Right cardiac atrium (tissue), 5 donors: ENCODE results near the gene TBC1D22A. TPM values are rescaled to one million over a fixed set of nuclear protein-coding genes. Genes with fewer than 3 reads are reported as not detected.

Experiments
- ATAC-seq, 2 donors: fragments of 200-7000 bp; cut with Tn5 transposase; one replicate each; pipeline versions ENCODE4 v1.8.0 to v1.9.1; 2020; ENCODE audit warnings: moderate library complexity in 2 of 2, mild to moderate bottlenecking in 1 of 2
- DNase-seq, 3 donors: peaks; one replicate each; pipeline ENCODE4 v3.0.0-alpha.2; 2020
- H3K27ac ChIP-seq: one replicate; pipeline ENCODE4 v1.5.1; 2013; ENCODE audit warnings: mild to moderate bottlenecking, low read length, control low read depth, moderate library complexity
- H3K27me3 ChIP-seq: one replicate; pipeline ENCODE4 v1.6.1; 2013; ENCODE audit not compliant: control insufficient read depth, insufficient read depth
- H3K4me1 ChIP-seq: one replicate; pipeline ENCODE4 v1.6.1; 2013; ENCODE audit warnings: low read length; ENCODE audit not compliant: control insufficient read depth, insufficient read depth
- H3K4me3 ChIP-seq: one replicate; pipeline ENCODE4 v1.5.1; 2013; ENCODE audit warnings: low read length, control low read depth
- H3K9me3 ChIP-seq: one replicate; pipeline ENCODE4 v1.6.1; 2013; ENCODE audit warnings: low read length; ENCODE audit not compliant: control insufficient read depth
- WGBS: extraction: QIAGEN DNeasy Blood & Tissue Kit; methylation state at CpG from one replicate; pipeline ENCODE4 v1.1.7; 2013; 5-methylcytosine and 5-hydroxymethylcytosine counted together
- intact Hi-C, 4 donors: fragments of 100-400 bp; cut with DNase I; formaldehyde crosslinking; loops; one replicate each; pipeline versions ENCODE4 v1.11.0 to v1.14.0; 2022 to 2023
- polyA plus RNA-seq: library from polyadenylated mRNA; stranded (reverse); fragments of 200-250 nt; gene quantifications from one replicate; pipeline ENCODE4 v1.2.3, GENCODE V29; 2013
- total RNA-seq, 4 donors: library from RNA; stranded (reverse); fragmentation: NEBNext Ultra II Directional; extraction: Animal tissue kit (Norgen Biotek cat#: 25700); gene quantifications; one replicate each; pipeline ENCODE4 v1.2.1, GENCODE V29; 2021
- donor health status: healthy with polysubstance abuse.
- donor health status: DM: no; HTN: yes; CAD: no.
- donor health status: DM: no; HTN: no; CAD: no.
- donor health status: DM: no; HTN: yes; CAD: no; lungs with severe emphysema.
- donor health status: DM: yes; HTN: yes; CAD: no.

TBC1D22A gene
- total and polyA plus RNA-seq, 5 donors, result 12.0 to 17.3 (median 15.7) TPM

- no peaks in the 10 kb centered on the region for H3K9me3 ChIP-seq
- no peaks in the 10 kb centered on the region for H3K27me3 ChIP-seq
- intact Hi-C loops, result no loop called here
- peaks cover 7% of the 10 kb centered on the region for H3K4me1 ChIP-seq
- no peak overlapping the region for H3K27ac ChIP-seq
- DNase-seq, result peak in 1 of 3 donors; percentile 37
- WGBS, result 73% methylated on average over 6 of the region's 6 CpGs
- peak in 1 of 2 donors; percentile 32 for ATAC-seq
- H3K4me3 ChIP-seq, result no peak overlapping the region
These were observed 70.8 kb downstream of the TBC1D22A start for GRCh38 chr22:46833228-46833627.

- ATAC-seq, result no peak
- Histone ChIP-seq H3K4me1 (peaks cover 7% of the 10 kb centered on the region), H3K9me3 (no peaks in the 10 kb centered on the region), H3K27me3 (no peaks in the 10 kb centered on the region), H3K4me3 (no peak overlapping the region), H3K27ac (no peak overlapping the region)
- intact Hi-C loops, result no loop called here
- WGBS, result 96% methylated on average over 1 of the region's 1 CpG
- DNase-seq, result no peak
These were observed 71.7 kb downstream of the TBC1D22A start for GRCh38 chr22:46834021-46834737.

GRCh38 chr22:46835288-46835687 is 72.8 kb downstream of the TBC1D22A start:
- ATAC-seq (no peak), DNase-seq (no peak)
- Histone ChIP-seq H3K27me3 (no peaks in the 10 kb centered on the region), H3K9me3 (no peaks in the 10 kb centered on the region), H3K27ac (no peak overlapping the region), H3K4me1 (peaks cover 2% of the 10 kb centered on the region), H3K4me3 (no peak overlapping the region)
- WGBS, result 99% methylated on average over 2 of the region's 2 CpGs
- intact Hi-C loops, result no loop called here

GRCh38 chr22:46835693-46836092 is 73.2 kb downstream of the TBC1D22A start:
- Histone ChIP-seq H3K27ac (no peak overlapping the region), H3K4me3 (no peak overlapping the region), H3K27me3 (no peaks in the 10 kb centered on the region), H3K9me3 (no peaks in the 10 kb centered on the region), H3K4me1 (no peaks in the 10 kb centered on the region)
- intact Hi-C loops, result no loop called here
- 98% methylated on average over 2 of the region's 2 CpGs for WGBS
- ATAC-seq, result no peak
- no peak for DNase-seq

GRCh38 chr22:46841522-46841921 is 79.1 kb downstream of the TBC1D22A start:
- Histone ChIP-seq H3K27ac (no peak overlapping the region), H3K9me3 (no peaks in the 10 kb centered on the region), H3K4me3 (no peak overlapping the region), H3K27me3 (no peaks in the 10 kb centered on the region), H3K4me1 (peaks cover 2% of the 10 kb centered on the region)
- DNase-seq (no peak), ATAC-seq (no peak)
- intact Hi-C loops, result loop anchor here in 1 of 4 donors (10.0 kb wide), 1 partner anchor 1653 kb away; no protein-coding TSS in a partner anchor
- 97% methylated on average over 3 of the region's 3 CpGs for WGBS

GRCh38 chr22:46842606-46843005 is 80.2 kb downstream of the TBC1D22A start:
- H3K9me3 ChIP-seq, result no peaks in the 10 kb centered on the region
- H3K27ac ChIP-seq, result no peak overlapping the region
- peak in 1 of 3 donors; percentile 45 for DNase-seq
- no peak overlapping the region for H3K4me3 ChIP-seq
- intact Hi-C loops, result loop anchor here in 1 of 4 donors (10.0 kb wide), 1 partner anchor 1652 kb away; no protein-coding TSS in a partner anchor
- WGBS, result 82% methylated on average over 11 of the region's 11 CpGs
- ATAC-seq, result no peak
- peaks cover 2% of the 10 kb centered on the region for H3K4me1 ChIP-seq
- H3K27me3 ChIP-seq, result no peaks in the 10 kb centered on the region

- DNase-seq, result no peak
- peaks cover 2% of the 10 kb centered on the region for H3K4me1 ChIP-seq
- no peaks in the 10 kb centered on the region for H3K27me3 ChIP-seq
- H3K27ac ChIP-seq, result no peak overlapping the region
- H3K4me3 ChIP-seq, result no peak overlapping the region
- intact Hi-C loops, result loop anchor here in 1 of 4 donors (10.0 kb wide), 1 partner anchor 1651 kb away; no protein-coding TSS in a partner anchor
- 79% methylated on average over 10 of the region's 10 CpGs for WGBS
- ATAC-seq, result no peak
- H3K9me3 ChIP-seq, result no peaks in the 10 kb centered on the region
These were observed 81.4 kb downstream of the TBC1D22A start for GRCh38 chr22:46843821-46844255.

GRCh38 chr22:46844606-46845210 is 82.3 kb downstream of the TBC1D22A start:
- H3K27ac ChIP-seq, result no peak overlapping the region
- no peaks in the 10 kb centered on the region for H3K27me3 ChIP-seq
- peaks cover 2% of the 10 kb centered on the region for H3K4me1 ChIP-seq
- ATAC-seq (peak; percentile 38 to 43), DNase-seq (no peak)
- 65% methylated on average over 11 of the region's 11 CpGs for WGBS
- intact Hi-C loops, result loop anchor here in 1 of 4 donors (10.0 kb wide), 1 partner anchor 1650 kb away; no protein-coding TSS in a partner anchor
- no peaks in the 10 kb centered on the region for H3K9me3 ChIP-seq
- peak overlapping the region; percentile 45 for H3K4me3 ChIP-seq

- ATAC-seq, result peak; percentile 44 to 56
- peak in 2 of 3 donors; percentile 65 to 69 for DNase-seq
- H3K27ac ChIP-seq, result no peak overlapping the region
- H3K4me1 ChIP-seq, result peaks cover 2% of the 10 kb centered on the region
- intact Hi-C loops, result loop anchor here in 1 of 4 donors (10.0 kb wide), 1 partner anchor 1649 kb away; no protein-coding TSS in a partner anchor
- 33% methylated on average over 17 of the region's 17 CpGs for WGBS
- no peaks in the 10 kb centered on the region for H3K27me3 ChIP-seq
- H3K9me3 ChIP-seq, result no peaks in the 10 kb centered on the region
- peak overlapping the region; percentile 45 for H3K4me3 ChIP-seq
These were observed 83.1 kb downstream of the TBC1D22A start for GRCh38 chr22:46845296-46846149.

- Histone ChIP-seq H3K27ac (no peak overlapping the region), H3K4me3 (no peak overlapping the region), H3K27me3 (no peaks in the 10 kb centered on the region), H3K9me3 (no peaks in the 10 kb centered on the region), H3K4me1 (peaks cover 2% of the 10 kb centered on the region)
- 87% methylated on average over 17 of the region's 17 CpGs for WGBS
- DNase-seq (no peak), ATAC-seq (no peak)
- intact Hi-C loops, result loop anchor here in 1 of 4 donors (10.0 kb wide), 1 partner anchor 1649 kb away; no protein-coding TSS in a partner anchor
These were observed 83.8 kb downstream of the TBC1D22A start for GRCh38 chr22:46846150-46846831.
